GM13976 (cell line): ENCODE data around the gene TMC5.
"Not testable (repeated sequence)": the region's sequence is repeated elsewhere in the genome, so short reads cannot be mapped to it uniquely, and the experiment has no call there.

Experiments used
- DNase-seq: peaks from one replicate; pipeline ENCODE4 v3.0.0; 2012; ENCODE audit warnings: low spot score
- CTCF ChIP-seq: IDR thresholded peaks from 2 replicates; pipeline ENCODE4 v1.5.1; 2012; ENCODE audit warnings: borderline replicate concordance, mild to moderate bottlenecking; ENCODE audit not compliant: insufficient read depth; ENCODE audit errors: extremely low read depth, missing control alignments, control extremely low read depth
- in situ Hi-C: fragments of 300-500 bp; cut with MboI; formaldehyde crosslinking; loops from one replicate; pipeline ENCODE4 v1.12.0; 2022; ENCODE audit warnings: low sequenced_read_pairs, mixed read lengths, inconsistent platforms; ENCODE audit not compliant: unreplicated experiment

The TMC5 gene

GRCh38 chr16:19389246-19389645 lies 28.4 kb upstream of the TMC5 start:
- TF ChIP-seq CTCF: peak; percentile 66
- DNase-seq: peak; percentile 55
- in situ Hi-C loops: loop anchor here (10.0 kb wide), 1 partner anchor 116 kb away; no protein-coding TSS in a partner anchor

- in situ Hi-C loops, DNase-seq: not testable (repeated sequence)
Measured at GRCh38 chr16:19391185-19391776, 26.4 kb upstream of the TMC5 start.

GRCh38 chr16:19392352-19392751 lies 25.3 kb upstream of the TMC5 start:
- no peak for DNase-seq
- no peak for TF ChIP-seq CTCF
- in situ Hi-C loops: no loop called here

- TF ChIP-seq CTCF: no peak
- DNase-seq: no peak
- in situ Hi-C loops: no loop called here
Measured at GRCh38 chr16:19393226-19394111, 24.2 kb upstream of the TMC5 start.

- DNase-seq, in situ Hi-C loops: not testable (repeated sequence)
Measured at GRCh38 chr16:19395646-19396267, 21.9 kb upstream of the TMC5 start.

- DNase-seq: no peak
- in situ Hi-C loops: no loop called here
- TF ChIP-seq CTCF: no peak
Measured at GRCh38 chr16:19396555-19397011, 21.1 kb upstream of the TMC5 start.

- in situ Hi-C loops, DNase-seq: not testable (repeated sequence)
Measured at GRCh38 chr16:19397373-19397772, 20.3 kb upstream of the TMC5 start.

- TF ChIP-seq CTCF: no peak
- no peak for DNase-seq
- in situ Hi-C loops: no loop called here
Measured at GRCh38 chr16:19400711-19401110, 17.0 kb upstream of the TMC5 start.
